Left lung (tissue), 10 donors: ENCODE results near the gene SORBS1. TPM values are rescaled to one million over a fixed set of nuclear protein-coding genes. Genes with fewer than 3 reads are reported as not detected.
A peak's percentile ranks its signal among the peaks of the same experiment; 100 is the strongest.

Experiments used
- ATAC-seq: fragments of 200-7000 bp; cut with Tn5 transposase; one replicate; pipeline ENCODE4 v1.9.1; 2020; ENCODE audit warnings: moderate library complexity
- DNase-seq, 4 donors: peaks; one replicate each; pipeline ENCODE4 v3.0.0-alpha.2; 2013 to 2020
- H3K27ac ChIP-seq, 2 donors: fragments of 200-600 bp; sonication (generic) in 1 of 2; one replicate each; pipeline versions ENCODE4 v1.5.0 to v1.8.0; 2020 to 2021
- H3K27me3 ChIP-seq, 2 donors: fragments of 200-600 bp; sonication (generic) in 1 of 2; one replicate each; pipeline versions ENCODE4 v1.5.0 to v1.8.0; 2020 to 2021
- H3K36me3 ChIP-seq, 2 donors: fragments of 200-600 bp; sonication (generic) in 1 of 2; one replicate each; pipeline versions ENCODE4 v1.5.0 to v1.8.0; 2020 to 2021
- H3K4me1 ChIP-seq, 2 donors: fragments of 200-600 bp; one replicate each; pipeline ENCODE4 v1.8.0; 2021
- H3K4me3 ChIP-seq, 2 donors: fragments of 200-600 bp; sonication (generic) in 1 of 2; one replicate each; pipeline versions ENCODE4 v1.5.0 to v1.8.0; 2020 to 2021; ENCODE audit warnings: mild to moderate bottlenecking in 1 of 2
- H3K9me3 ChIP-seq, 2 donors: fragments of 200-600 bp; sonication (generic) in 1 of 2; one replicate each; pipeline versions ENCODE4 v1.5.0 to v1.8.0; 2020 to 2021
- intact Hi-C, 2 donors: fragments of 100-400 bp; cut with DNase I; formaldehyde crosslinking; loops; one replicate each; pipeline versions ENCODE4 v1.11.2 to v1.14.2; 2022
- polyA plus RNA-seq, 6 donors: library from polyadenylated mRNA; unstranded; fragments of 120-200 nt; gene quantifications; one replicate each; pipeline ENCODE4 v1.2.1, GENCODE V29; 2013; ENCODE audit not compliant: insufficient read length in 6 of 6
- total RNA-seq, 2 donors: library from RNA; stranded (reverse); fragmentation: NEBNext Ultra II Directional; extraction: Animal tissue kit (Norgen Biotek cat#: 25700); gene quantifications; one replicate each; pipeline ENCODE4 v1.2.1, GENCODE V29; 2021
- TF ChIP-seq, protein P1 (sequence below), 2 donors: fragments of 200-600 bp; sonication (generic) in 1 of 2; IDR thresholded peaks; one replicate each; pipeline versions ENCODE4 v1.5.0 to v1.8.0; 2021; ENCODE audit warnings: antibody characterized with exemption in 2 of 2
- donor health status: DM: no; HTN: yes; CAD: no.
- donor health status: DM: no; HTN: no; CAD: no.

Gene SORBS1
- total and polyA plus RNA-seq, 8 donors = 23.3 to 52.7 (median 36.4) TPM

DNA sequence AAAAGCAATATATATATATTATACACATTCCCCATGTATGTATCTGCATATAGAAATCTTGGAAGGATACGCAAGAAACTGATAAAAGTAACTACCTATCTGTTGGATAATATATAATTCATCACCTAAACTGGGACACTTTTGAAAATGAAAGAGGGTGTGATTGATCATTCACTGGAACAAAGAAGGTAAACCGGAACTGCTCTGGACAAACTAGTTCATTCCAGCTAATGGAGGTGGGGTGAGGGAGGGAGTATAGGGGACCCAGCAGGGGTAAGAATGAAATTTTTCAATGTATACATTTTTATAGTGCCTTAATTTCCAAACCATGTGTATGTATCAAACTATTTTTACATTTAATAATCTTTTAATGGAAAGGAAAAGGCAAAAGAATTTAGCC, 25.6 kb downstream of the SORBS1 start:
- ATAC-seq = no peak

DNA sequence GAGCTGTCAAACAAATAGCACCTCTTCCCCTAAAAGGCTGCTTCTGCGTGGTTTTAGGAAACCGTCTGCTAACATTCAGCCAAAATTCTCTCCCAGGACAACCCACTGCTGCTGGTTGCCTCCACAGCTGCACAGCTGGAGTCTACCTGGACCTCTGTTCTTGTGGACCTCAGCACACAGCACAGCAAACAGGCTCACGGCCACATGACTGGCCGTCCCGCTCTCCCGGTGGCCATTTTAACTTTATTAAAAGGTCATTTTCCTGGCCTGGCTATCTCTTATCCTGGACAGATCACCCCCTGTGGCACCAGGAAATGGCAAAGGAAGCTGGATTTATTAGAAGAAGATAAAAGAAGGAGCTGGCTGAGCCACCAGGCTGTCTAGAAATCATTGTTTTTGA, 27.6 kb downstream of the SORBS1 start:
- H3K4me3 ChIP-seq = no peak overlapping the region
- TF ChIP-seq, protein P1, sequence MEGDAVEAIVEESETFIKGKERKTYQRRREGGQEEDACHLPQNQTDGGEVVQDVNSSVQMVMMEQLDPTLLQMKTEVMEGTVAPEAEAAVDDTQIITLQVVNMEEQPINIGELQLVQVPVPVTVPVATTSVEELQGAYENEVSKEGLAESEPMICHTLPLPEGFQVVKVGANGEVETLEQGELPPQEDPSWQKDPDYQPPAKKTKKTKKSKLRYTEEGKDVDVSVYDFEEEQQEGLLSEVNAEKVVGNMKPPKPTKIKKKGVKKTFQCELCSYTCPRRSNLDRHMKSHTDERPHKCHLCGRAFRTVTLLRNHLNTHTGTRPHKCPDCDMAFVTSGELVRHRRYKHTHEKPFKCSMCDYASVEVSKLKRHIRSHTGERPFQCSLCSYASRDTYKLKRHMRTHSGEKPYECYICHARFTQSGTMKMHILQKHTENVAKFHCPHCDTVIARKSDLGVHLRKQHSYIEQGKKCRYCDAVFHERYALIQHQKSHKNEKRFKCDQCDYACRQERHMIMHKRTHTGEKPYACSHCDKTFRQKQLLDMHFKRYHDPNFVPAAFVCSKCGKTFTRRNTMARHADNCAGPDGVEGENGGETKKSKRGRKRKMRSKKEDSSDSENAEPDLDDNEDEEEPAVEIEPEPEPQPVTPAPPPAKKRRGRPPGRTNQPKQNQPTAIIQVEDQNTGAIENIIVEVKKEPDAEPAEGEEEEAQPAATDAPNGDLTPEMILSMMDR (IDR thresholded peaks at IDR 0.05) = no peak
- no peaks in the 10 kb centered on the region for H3K36me3 ChIP-seq
- intact Hi-C loops = no loop called here
- no peak for DNase-seq
- no peaks in the 10 kb centered on the region for H3K9me3 ChIP-seq
- H3K27ac ChIP-seq = no peak overlapping the region
- ATAC-seq = no peak
- H3K4me1 ChIP-seq = peaks cover 11 to 13% of the 10 kb centered on the region in 2 donors
- no peaks in the 10 kb centered on the region for H3K27me3 ChIP-seq

More for the DNA sequence above, 25.6 kb downstream of the SORBS1 start:
- TF ChIP-seq, protein P1 (IDR thresholded peaks at IDR 0.05) = no peak
- intact Hi-C loops = no loop called here
- Histone ChIP-seq H3K4me1 (peaks cover 7 to 20% of the 10 kb centered on the region in 2 donors), H3K27me3 (no peaks in the 10 kb centered on the region), H3K27ac (peak overlapping the region in 1 of 2 donors; percentile 53), H3K4me3 (no peak overlapping the region), H3K9me3 (no peaks in the 10 kb centered on the region), H3K36me3 (no peaks in the 10 kb centered on the region)
- DNase-seq = no peak

DNA sequence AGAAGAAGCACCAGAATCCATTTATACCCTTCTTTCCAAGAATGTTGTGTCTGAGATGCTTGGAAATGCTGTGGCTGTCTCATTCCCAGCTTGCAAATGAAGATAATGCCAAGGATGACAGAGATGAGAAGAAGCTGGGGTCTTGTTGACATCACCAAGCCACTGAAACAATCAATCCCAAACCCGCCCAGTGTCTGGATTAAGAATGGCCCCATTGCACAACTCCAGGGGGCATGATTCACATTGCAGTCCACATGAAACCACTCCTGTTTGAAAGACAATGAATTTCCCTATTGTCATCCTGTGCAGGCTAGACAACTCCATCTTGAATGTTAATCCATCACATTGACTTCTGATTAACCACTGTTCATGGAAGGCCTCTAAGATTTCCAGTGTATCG, 28.6 kb downstream of the SORBS1 start:
- TF ChIP-seq, protein P1 (IDR thresholded peaks at IDR 0.05) = no peak
- H3K4me1 ChIP-seq = peaks cover 11 to 13% of the 10 kb centered on the region in 2 donors
- H3K27ac ChIP-seq = no peak overlapping the region
- H3K9me3 ChIP-seq = no peaks in the 10 kb centered on the region
- DNase-seq = no peak
- H3K4me3 ChIP-seq = no peak overlapping the region
- ATAC-seq = no peak
- intact Hi-C loops = no loop called here
- no peaks in the 10 kb centered on the region for H3K36me3 ChIP-seq
- no peaks in the 10 kb centered on the region for H3K27me3 ChIP-seq

DNA sequence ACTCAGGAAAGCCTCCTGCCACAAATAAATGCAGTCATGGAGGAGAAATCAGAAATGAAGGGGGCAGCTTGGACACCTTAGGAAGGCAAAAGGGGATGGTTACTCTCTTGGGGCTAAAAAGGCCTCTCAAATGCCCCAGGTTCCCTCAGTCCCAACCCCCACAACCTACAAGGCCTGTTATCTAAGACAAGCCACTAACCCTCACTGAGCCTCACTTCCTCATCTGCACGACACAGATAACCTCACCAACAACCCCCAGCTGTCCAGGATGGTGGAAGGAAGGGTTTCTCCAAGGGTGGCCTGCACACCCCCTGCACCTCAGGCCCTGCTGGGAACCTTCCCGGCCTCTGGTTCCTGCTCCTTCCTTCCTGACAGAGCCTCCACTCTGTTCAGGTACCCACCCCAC, 29.2 kb downstream of the SORBS1 start:
- no peaks in the 10 kb centered on the region for H3K27me3 ChIP-seq
- intact Hi-C loops = no loop called here
- H3K4me1 ChIP-seq = peaks cover 9 to 13% of the 10 kb centered on the region in 2 donors
- H3K4me3 ChIP-seq = no peak overlapping the region
- ATAC-seq = no peak
- TF ChIP-seq, protein P1 (IDR thresholded peaks at IDR 0.05) = no peak
- H3K9me3 ChIP-seq = no peaks in the 10 kb centered on the region
- no peak overlapping the region for H3K27ac ChIP-seq
- H3K36me3 ChIP-seq = no peaks in the 10 kb centered on the region
- DNase-seq = no peak

DNA sequence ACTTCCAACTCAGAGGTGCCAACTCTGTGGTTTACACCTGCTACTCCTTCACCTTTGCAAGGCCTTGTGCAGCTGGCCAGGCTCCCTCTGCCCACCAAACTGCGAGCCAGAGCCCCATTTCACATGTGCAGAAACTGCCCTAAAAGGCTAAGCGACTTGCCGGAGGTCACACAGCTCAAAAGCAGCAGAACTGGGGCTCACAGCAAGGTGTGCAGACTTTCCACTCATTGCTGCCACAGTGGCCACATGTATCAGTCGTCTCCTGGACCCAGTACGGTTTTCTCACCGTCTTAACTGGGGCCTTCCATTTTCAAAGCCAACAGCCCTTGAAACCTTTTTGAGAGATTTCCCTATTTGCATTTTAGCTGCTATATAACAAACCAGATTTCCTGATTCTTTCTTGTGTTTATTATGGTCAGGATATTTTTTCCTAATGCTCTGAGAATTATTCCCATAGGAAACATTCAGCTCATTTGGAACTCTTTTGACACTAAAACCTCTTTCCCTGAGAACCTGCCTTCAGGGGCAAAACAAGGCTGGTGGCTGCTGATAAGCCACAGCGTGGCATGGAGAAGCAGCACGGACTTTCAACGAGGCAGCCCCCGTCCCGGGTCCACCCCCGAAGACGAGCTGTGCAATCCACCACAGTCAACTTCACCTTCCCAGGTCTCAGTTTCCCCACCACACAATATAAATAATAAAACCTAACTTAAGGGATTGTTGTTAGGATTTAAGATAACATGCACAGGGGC, 29.9 kb downstream of the SORBS1 start:
- no peak overlapping the region for H3K4me3 ChIP-seq
- intact Hi-C loops = no loop called here
- H3K27ac ChIP-seq = no peak overlapping the region
- DNase-seq = no peak
- no peaks in the 10 kb centered on the region for H3K27me3 ChIP-seq
- no peaks in the 10 kb centered on the region for H3K36me3 ChIP-seq
- ATAC-seq = no peak
- TF ChIP-seq, protein P1 (IDR thresholded peaks at IDR 0.05) = no peak
- H3K9me3 ChIP-seq = no peaks in the 10 kb centered on the region
- peaks cover 4 to 6% of the 10 kb centered on the region in 2 donors for H3K4me1 ChIP-seq
